ENCODE measurements around the gene KDM4C. TPM values are rescaled to one million over a fixed set of nuclear protein-coding genes. Genes with fewer than 3 reads are reported as not detected.
"Not testable (repeated sequence)": the region's sequence is repeated elsewhere in the genome, so short reads cannot be mapped to it uniquely, and the experiment has no call there.

The KDM4C gene
- total and polyA plus RNA-seq, 2 of the 8 experiments (the other 6 are each of a cell fraction or from before 2014, with no cell fraction given): 13.0 to 26.1 TPM

- H3K9me3 ChIP-seq (ENCODE audit: insufficient read depth in 2 of 2, low read depth in 1 of 2, low read length in 1 of 2); H3K14ac ChIP-seq (ENCODE audit: insufficient read length); H3K79me2 ChIP-seq (ENCODE audit: control insufficient read depth in 1 of 2, insufficient read depth in 2 of 2, low read length in 2 of 2); H3K56ac ChIP-seq (replicated peaks; ENCODE audit: insufficient read length, low read depth, low read length); H4K5ac ChIP-seq (ENCODE audit: insufficient read length, low read depth, low read length); FAIRE-seq; H3K18ac ChIP-seq (ENCODE audit: extremely low read depth, low read length); H3K23me2 ChIP-seq (ENCODE audit: low read depth, low read length); H3K79me1 ChIP-seq (ENCODE audit: low read depth, low read length); H3K4me2 ChIP-seq (ENCODE audit: insufficient read depth in 1 of 2, low read depth in 2 of 2, low read length in 2 of 2); H3K9ac ChIP-seq (replicated peaks in 1 of 4; ENCODE audit: extremely low read depth in 1 of 4, low read depth in 3 of 4, low read length in 3 of 4); H3K4me3 ChIP-seq (ENCODE audit: extremely low read depth in 1 of 4, insufficient read depth in 2 of 4, low read depth in 3 of 4, low read length in 4 of 4); H2BK15ac ChIP-seq (ENCODE audit: low read length); H4K8ac ChIP-seq (ENCODE audit: extremely low read depth, insufficient read depth, low read length); H2BK20ac ChIP-seq (ENCODE audit: low read length); H3K4ac ChIP-seq (replicated peaks; ENCODE audit: insufficient read length, low read depth, low read length); H3K36me3 ChIP-seq (ENCODE audit: control insufficient read depth in 2 of 4, insufficient read depth in 4 of 4, low read length in 3 of 4); H3K4me1 ChIP-seq (replicated peaks in 1 of 4; ENCODE audit: control insufficient read depth in 3 of 4, insufficient read depth in 4 of 4, low read length in 3 of 4); H3K23ac ChIP-seq (ENCODE audit: insufficient read length); H4K91ac ChIP-seq (replicated peaks; ENCODE audit: insufficient read length, low read length); H2AFZ ChIP-seq (ENCODE audit: low read length); H3K27me3 ChIP-seq (replicated peaks in 1 of 4; ENCODE audit: control insufficient read depth in 3 of 4, extremely low read depth in 1 of 4, insufficient read depth in 3 of 4, low read length in 3 of 4); H2BK120ac ChIP-seq (replicated peaks; ENCODE audit: low read depth, low read length); H3K27ac ChIP-seq (ENCODE audit: low read depth, low read length); DNase-seq (ENCODE audit: low read depth in 1 of 2, low spot score in 2 of 2); H2BK5ac ChIP-seq (ENCODE audit: low read depth, low read length); H4K20me1 ChIP-seq (replicated peaks in 1 of 2; ENCODE audit: control insufficient read depth in 1 of 2, insufficient read depth in 2 of 2, low read length in 2 of 2); H2AK5ac ChIP-seq (ENCODE audit: low read depth, low read length): not testable (repeated sequence)
- ChIA-PET CTCF (ENCODE audit: partially characterized antibody) (interaction anchor here (0.6 to 1.8 kb wide), 2 partner anchors 18 to 24 kb away, joined by 3 to 10 read pairs; no protein-coding TSS in a partner anchor), POLR2A (ENCODE audit: partially characterized antibody) (interaction anchor here (0.7 to 1.1 kb wide), 4 partner anchors 18 to 62 kb away, joined by 4 to 6 read pairs (median 5); no protein-coding TSS in a partner anchor)
- H2BK12ac ChIP-seq (ENCODE audit: low read depth, low read length): 0 out of 2 replicates have a peak overlapping the region, but pooled peaks have one; percentile 12
- 91% methylated on average over 28 of the region's 28 CpGs; no CpG with 5 or more reads in 1 of the 2 experiments for WGBS, 2 experiments (ENCODE audit: extremely low coverage in 1 of 2, insufficient coverage in 1 of 2, insufficient read length in 1 of 2, insufficient replicate concordance in 2 of 2, low coverage in 1 of 2, low lambda C conversion rate in 2 of 2, missing lambda C conversion rate in 1 of 2)
Observed at GRCh38 chr9:6715153-6715754, 42.5 kb upstream of the KDM4C start.

Measured in H1 (cell line).